HG03342 (cell line): ENCODE data around the gene SPATA13.
"Not testable (repeated sequence)": the region's sequence is repeated elsewhere in the genome, so short reads cannot be mapped to it uniquely, and the experiment has no call there.

Experiments used
- ATAC-seq: cut with Tn5 transposase; IDR thresholded peaks from one replicate; pipeline ENCODE4 v1.9.1; 2021; ENCODE audit warnings: mild to moderate bottlenecking, moderate library complexity; ENCODE audit not compliant: unreplicated experiment

The SPATA13 gene

GRCh38 chr13:24341439-24341838, 180.9 kb downstream of the SPATA13 start:
- ATAC-seq, result no peak

- no peak for ATAC-seq
Observed at GRCh38 chr13:24348385-24348784, 187.9 kb downstream of the SPATA13 start.

- no peak for ATAC-seq
Observed at GRCh38 chr13:24348797-24349515, 188.4 kb downstream of the SPATA13 start.

GRCh38 chr13:24349778-24350664, 189.5 kb downstream of the SPATA13 start:
- ATAC-seq, result not testable (repeated sequence)

- no peak for ATAC-seq
Observed at GRCh38 chr13:24351423-24351822, 190.9 kb downstream of the SPATA13 start.

- no peak for ATAC-seq
Observed at GRCh38 chr13:24353736-24354135, 193.2 kb downstream of the SPATA13 start.

GRCh38 chr13:24355103-24355502, 194.6 kb downstream of the SPATA13 start:
- no peak for ATAC-seq

GRCh38 chr13:24356270-24356669, 195.8 kb downstream of the SPATA13 start:
- ATAC-seq, result no peak
